Measurements from ENCODE around the gene METTL25.

DNA sequence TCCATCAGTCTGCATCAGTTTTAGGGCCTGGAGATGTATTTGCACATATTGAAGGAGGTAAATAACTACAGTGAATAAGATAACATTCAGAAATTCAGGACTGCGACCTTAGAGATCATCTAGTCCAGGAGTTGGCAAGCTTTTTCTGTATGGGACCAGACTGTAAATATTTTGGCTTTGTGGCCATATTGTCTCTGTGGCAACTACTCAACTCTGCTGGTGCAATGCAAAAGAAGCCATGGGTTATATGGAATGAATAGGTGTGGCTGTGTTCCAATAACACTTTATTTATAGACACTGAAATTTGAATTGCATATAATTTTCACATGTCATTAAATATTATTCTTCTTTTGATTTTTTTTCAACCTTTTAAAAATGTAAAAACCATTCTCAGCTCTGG, 156.6 kb downstream of the METTL25 start:
- TF ChIP-seq ESRRA (IDR thresholded peaks at IDR 0.05; ENCODE audit: borderline replicate concordance, low read length): no peak
- TF ChIP-seq, protein P1, sequence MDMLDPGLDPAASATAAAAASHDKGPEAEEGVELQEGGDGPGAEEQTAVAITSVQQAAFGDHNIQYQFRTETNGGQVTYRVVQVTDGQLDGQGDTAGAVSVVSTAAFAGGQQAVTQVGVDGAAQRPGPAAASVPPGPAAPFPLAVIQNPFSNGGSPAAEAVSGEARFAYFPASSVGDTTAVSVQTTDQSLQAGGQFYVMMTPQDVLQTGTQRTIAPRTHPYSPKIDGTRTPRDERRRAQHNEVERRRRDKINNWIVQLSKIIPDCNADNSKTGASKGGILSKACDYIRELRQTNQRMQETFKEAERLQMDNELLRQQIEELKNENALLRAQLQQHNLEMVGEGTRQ (IDR thresholded peaks at IDR 0.05): no peak
- TF ChIP-seq POLR2A (IDR thresholded peaks at IDR 0.05; ENCODE audit: low read length): no peak
- TF ChIP-seq POLR2AphosphoS2 (conservative IDR thresholded peaks at IDR 0.05; ENCODE audit: low read length): no peak
- TF ChIP-seq CEBPB (IDR thresholded peaks at IDR 0.05): no peak
- TF ChIP-seq, protein P2, sequence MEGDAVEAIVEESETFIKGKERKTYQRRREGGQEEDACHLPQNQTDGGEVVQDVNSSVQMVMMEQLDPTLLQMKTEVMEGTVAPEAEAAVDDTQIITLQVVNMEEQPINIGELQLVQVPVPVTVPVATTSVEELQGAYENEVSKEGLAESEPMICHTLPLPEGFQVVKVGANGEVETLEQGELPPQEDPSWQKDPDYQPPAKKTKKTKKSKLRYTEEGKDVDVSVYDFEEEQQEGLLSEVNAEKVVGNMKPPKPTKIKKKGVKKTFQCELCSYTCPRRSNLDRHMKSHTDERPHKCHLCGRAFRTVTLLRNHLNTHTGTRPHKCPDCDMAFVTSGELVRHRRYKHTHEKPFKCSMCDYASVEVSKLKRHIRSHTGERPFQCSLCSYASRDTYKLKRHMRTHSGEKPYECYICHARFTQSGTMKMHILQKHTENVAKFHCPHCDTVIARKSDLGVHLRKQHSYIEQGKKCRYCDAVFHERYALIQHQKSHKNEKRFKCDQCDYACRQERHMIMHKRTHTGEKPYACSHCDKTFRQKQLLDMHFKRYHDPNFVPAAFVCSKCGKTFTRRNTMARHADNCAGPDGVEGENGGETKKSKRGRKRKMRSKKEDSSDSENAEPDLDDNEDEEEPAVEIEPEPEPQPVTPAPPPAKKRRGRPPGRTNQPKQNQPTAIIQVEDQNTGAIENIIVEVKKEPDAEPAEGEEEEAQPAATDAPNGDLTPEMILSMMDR (IDR thresholded peaks at IDR 0.05): no peak
- TF ChIP-seq, protein P3, sequence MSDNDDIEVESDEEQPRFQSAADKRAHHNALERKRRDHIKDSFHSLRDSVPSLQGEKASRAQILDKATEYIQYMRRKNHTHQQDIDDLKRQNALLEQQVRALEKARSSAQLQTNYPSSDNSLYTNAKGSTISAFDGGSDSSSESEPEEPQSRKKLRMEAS (IDR thresholded peaks at IDR 0.05): no peak
- no peak for TF ChIP-seq EP300 (IDR thresholded peaks at IDR 0.05)
- TF ChIP-seq MAZ (IDR thresholded peaks at IDR 0.05; ENCODE audit: borderline replicate concordance, low read depth, low read length): no peak
- no peak for TF ChIP-seq CHD2 (IDR thresholded peaks at IDR 0.05; ENCODE audit: low read length, partially characterized antibody)
- TF ChIP-seq JUN (IDR thresholded peaks at IDR 0.05): no peak
- no peak for TF ChIP-seq RAD21 (conservative IDR thresholded peaks at IDR 0.05 in 1 of 2, IDR thresholded peaks at IDR 0.05 in 1 of 2)

All from A549 (cell line).